Lower lobe of right lung (tissue), 2 donors: ENCODE data around the gene MAD2L1. TPM values are rescaled to one million over a fixed set of nuclear protein-coding genes. Genes with fewer than 3 reads are reported as not detected.

ENCODE experiments used
- ATAC-seq, 2 donors: fragments of 200-7000 bp; cut with Tn5 transposase; one replicate each; pipeline ENCODE4 v1.9.1; 2020 to 2022; ENCODE audit warnings: mild to moderate bottlenecking in 2 of 2, moderate library complexity in 2 of 2
- DNase-seq: peaks from one replicate; pipeline ENCODE4 v3.0.0-alpha.2; 2020
- H3K27ac ChIP-seq: fragments of 200-600 bp; one replicate; pipeline ENCODE4 v1.8.0; 2022
- H3K27me3 ChIP-seq: fragments of 200-600 bp; one replicate; pipeline ENCODE4 v1.8.0; 2022; ENCODE audit warnings: low read depth
- H3K36me3 ChIP-seq: fragments of 200-600 bp; one replicate; pipeline ENCODE4 v1.8.0; 2022; ENCODE audit warnings: mild to moderate bottlenecking
- H3K4me1 ChIP-seq: fragments of 200-600 bp; one replicate; pipeline ENCODE4 v1.8.0; 2022
- H3K4me3 ChIP-seq: fragments of 200-600 bp; one replicate; pipeline ENCODE4 v1.8.0; 2022; ENCODE audit warnings: mild to moderate bottlenecking
- H3K9me3 ChIP-seq: fragments of 200-600 bp; one replicate; pipeline ENCODE4 v1.8.0; 2022
- CTCF ChIP-seq: fragments of 200-600 bp; IDR thresholded peaks from one replicate; pipeline ENCODE4 v1.8.0; 2022; ENCODE audit warnings: antibody characterized with exemption, mild to moderate bottlenecking
- intact Hi-C: fragments of 100-400 bp; cut with DNase I; formaldehyde crosslinking; loops from one replicate; pipeline ENCODE4 v1.11.0; 2022
- total RNA-seq: library from RNA; stranded (reverse); fragmentation: NEBNext Ultra II Directional; extraction: Animal tissue kit (Norgen Biotek cat#: 25700); gene quantifications from one replicate; pipeline ENCODE4 v1.2.1, GENCODE V29; 2021
- donor health status: DM: no; HTN: yes; CAD: no; lungs with severe emphysema.

Gene MAD2L1
- total RNA-seq, 1 donor from 2014 or later = 2.2 TPM

DNA sequence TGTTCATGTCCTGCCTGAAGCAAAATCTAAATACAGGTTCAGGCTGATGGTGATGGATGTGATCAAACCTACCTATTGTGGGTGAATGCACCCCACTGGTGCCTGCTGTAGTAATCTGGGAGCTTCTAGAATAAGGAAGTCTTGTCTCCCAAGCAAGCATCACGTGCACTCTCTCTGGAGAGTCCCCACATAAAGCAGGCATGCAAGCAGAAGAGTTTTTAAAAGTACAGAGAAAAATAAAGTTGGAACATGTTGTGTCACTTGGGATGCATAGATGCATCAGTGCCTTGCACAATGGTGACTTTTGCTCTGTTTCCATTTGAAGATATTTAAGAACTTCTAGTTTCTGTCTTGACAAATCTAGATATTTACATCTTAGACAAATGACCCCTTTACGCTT, 54.9 kb downstream of the MAD2L1 start:
- no peak for ATAC-seq

DNA sequence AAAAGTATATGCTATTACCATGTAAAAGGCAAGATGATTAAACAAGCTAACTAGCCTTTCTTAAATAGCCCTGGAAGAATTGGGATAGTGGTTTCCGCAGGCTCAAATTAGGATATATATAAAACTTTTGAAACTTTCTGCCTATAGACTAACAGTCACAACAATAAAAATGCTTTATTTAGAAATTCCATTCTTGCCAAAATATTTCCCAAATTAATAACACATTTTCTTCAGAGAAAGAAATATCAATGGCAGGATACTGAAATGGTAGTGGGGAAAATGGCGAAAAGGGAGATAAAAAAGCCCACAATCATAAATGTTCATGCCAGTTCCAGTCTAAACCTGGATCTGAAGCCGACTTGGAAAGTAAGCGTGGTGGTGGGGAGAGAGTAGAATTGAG, 56.0 kb downstream of the MAD2L1 start:
- intact Hi-C loops = no loop called here
- no peak for ATAC-seq

More for the DNA sequence above, 54.9 kb downstream of the MAD2L1 start:
- DNase-seq = no peak
- no peak for TF ChIP-seq CTCF
- intact Hi-C loops = no loop called here
- H3K9me3 ChIP-seq = no peaks in the 10 kb centered on the region
- no peak overlapping the region for H3K27ac ChIP-seq
- H3K27me3 ChIP-seq = no peaks in the 10 kb centered on the region
- no peaks in the 10 kb centered on the region for H3K36me3 ChIP-seq
- no peak overlapping the region for H3K4me3 ChIP-seq
- no peaks in the 10 kb centered on the region for H3K4me1 ChIP-seq

DNA sequence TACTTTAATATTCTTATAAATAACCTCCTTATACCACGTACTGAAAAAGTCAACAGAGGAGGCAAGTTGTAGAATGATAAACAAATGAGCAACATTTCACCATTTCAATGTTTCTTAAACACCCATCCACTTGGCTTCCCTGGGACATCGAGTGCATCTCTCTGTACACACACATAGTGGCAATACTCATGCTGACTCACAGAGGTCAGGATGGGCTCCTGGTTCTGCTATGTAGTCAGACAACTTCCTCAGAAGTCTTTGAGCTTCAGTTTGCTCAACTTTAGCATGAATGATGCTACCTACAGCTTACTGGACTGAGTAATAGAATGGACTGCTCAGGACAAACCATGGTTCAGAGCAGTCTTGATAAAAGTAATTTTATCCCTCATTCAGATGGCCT, 56.9 kb downstream of the MAD2L1 start:
- ATAC-seq (no peak), DNase-seq (no peak)
- Histone ChIP-seq H3K27me3 (no peaks in the 10 kb centered on the region), H3K9me3 (no peaks in the 10 kb centered on the region), H3K27ac (no peak overlapping the region), H3K4me1 (no peaks in the 10 kb centered on the region), H3K36me3 (no peaks in the 10 kb centered on the region), H3K4me3 (no peak overlapping the region)
- intact Hi-C loops = no loop called here
- TF ChIP-seq CTCF = no peak

More for the DNA sequence above, 56.0 kb downstream of the MAD2L1 start:
- no peaks in the 10 kb centered on the region for H3K4me1 ChIP-seq
- no peak overlapping the region for H3K4me3 ChIP-seq
- H3K9me3 ChIP-seq = no peaks in the 10 kb centered on the region
- no peaks in the 10 kb centered on the region for H3K27me3 ChIP-seq
- DNase-seq = no peak
- H3K36me3 ChIP-seq = no peaks in the 10 kb centered on the region
- no peak overlapping the region for H3K27ac ChIP-seq
- no peak for TF ChIP-seq CTCF

GRCh38 chr4:120008957-120009356, 57.7 kb downstream of the MAD2L1 start:
- no peaks in the 10 kb centered on the region for H3K27me3 ChIP-seq
- no peaks in the 10 kb centered on the region for H3K9me3 ChIP-seq
- H3K4me1 ChIP-seq = no peaks in the 10 kb centered on the region
- DNase-seq (no peak), ATAC-seq (no peak)
- H3K27ac ChIP-seq = no peak overlapping the region
- H3K4me3 ChIP-seq = no peak overlapping the region
- TF ChIP-seq CTCF = no peak
- no peaks in the 10 kb centered on the region for H3K36me3 ChIP-seq
- intact Hi-C loops = no loop called here

- no peaks in the 10 kb centered on the region for H3K4me1 ChIP-seq
- H3K27me3 ChIP-seq = no peaks in the 10 kb centered on the region
- H3K36me3 ChIP-seq = no peaks in the 10 kb centered on the region
- no peak for TF ChIP-seq CTCF
- DNase-seq (no peak), ATAC-seq (no peak)
- intact Hi-C loops = no loop called here
- H3K27ac ChIP-seq = no peak overlapping the region
- H3K4me3 ChIP-seq = no peak overlapping the region
- H3K9me3 ChIP-seq = no peaks in the 10 kb centered on the region
Measured at GRCh38 chr4:120007896-120008436, 58.7 kb downstream of the MAD2L1 start.
